NCI-H69 (cell line): Measurements from ENCODE around the gene GALNT16.
"Not testable (repeated sequence)": the region's sequence is repeated elsewhere in the genome, so short reads cannot be mapped to it uniquely, and the experiment has no call there.

Experiments used
- DNase-seq: peaks from one replicate; lab custom pipeline; 2025; lab: John Stamatoyannopoulos, UW

The GALNT16 gene

GRCh38 chr14:69260190-69260860 lies 367 bp downstream of the GALNT16 start:
- peak; percentile 79 for DNase-seq

- peak; percentile 79 for DNase-seq
Observed at GRCh38 chr14:69260861-69261564, 1.1 kb downstream of the GALNT16 start.

GRCh38 chr14:69261761-69262331 lies 1.9 kb downstream of the GALNT16 start:
- peak; percentile 64 for DNase-seq

GRCh38 chr14:69262516-69262915 lies 2.6 kb downstream of the GALNT16 start:
- DNase-seq, result no peak

- DNase-seq, result peak; percentile 54
Observed at GRCh38 chr14:69263364-69263763, 3.4 kb downstream of the GALNT16 start.

GRCh38 chr14:69263771-69264170 lies 3.8 kb downstream of the GALNT16 start:
- no peak for DNase-seq

GRCh38 chr14:69266572-69267345 lies 6.8 kb downstream of the GALNT16 start:
- DNase-seq, result peak; percentile 19

- no peak for DNase-seq
Observed at GRCh38 chr14:69267492-69267891, 7.5 kb downstream of the GALNT16 start.

- no peak for DNase-seq
Observed at GRCh38 chr14:69268223-69268622, 8.3 kb downstream of the GALNT16 start.

- no peak for DNase-seq
Observed at GRCh38 chr14:69268763-69269162, 8.8 kb downstream of the GALNT16 start.

- no peak for DNase-seq
Observed at GRCh38 chr14:69269381-69269780, 9.4 kb downstream of the GALNT16 start.

GRCh38 chr14:69270097-69270496 lies 10.1 kb downstream of the GALNT16 start:
- DNase-seq, result no peak

- DNase-seq, result no peak
Observed at GRCh38 chr14:69270795-69271708, 11.1 kb downstream of the GALNT16 start.

- peak; percentile 29 for DNase-seq
Observed at GRCh38 chr14:69274321-69274720, 14.4 kb downstream of the GALNT16 start.

GRCh38 chr14:69275331-69275730 lies 15.4 kb downstream of the GALNT16 start:
- no peak for DNase-seq

- DNase-seq, result not testable (repeated sequence)
Observed at GRCh38 chr14:69277356-69277755, 17.4 kb downstream of the GALNT16 start.

- no peak for DNase-seq
Observed at GRCh38 chr14:69280746-69281291, 20.9 kb downstream of the GALNT16 start.

GRCh38 chr14:69281450-69282169 lies 21.7 kb downstream of the GALNT16 start:
- DNase-seq, result no peak

- DNase-seq, result no peak
Observed at GRCh38 chr14:69282448-69282847, 22.5 kb downstream of the GALNT16 start.

GRCh38 chr14:69284170-69284569 lies 24.2 kb downstream of the GALNT16 start:
- no peak for DNase-seq
